Limb (tissue), 2 donors: Measurements from ENCODE around the gene STOML1.
"Not testable (repeated sequence)": the region's sequence is repeated elsewhere in the genome, so short reads cannot be mapped to it uniquely, and the experiment has no call there.

Source experiments
- DNase-seq, 2 donors: peaks; one replicate each; pipeline ENCODE4 v3.0.0-alpha.2; 2016; ENCODE audit errors: extremely low spot score in 2 of 2

The STOML1 gene

GRCh38 chr15:73965094-73965757, 26.9 kb downstream of the STOML1 start:
- peak in 1 of 2 donors; percentile 32 for DNase-seq

GRCh38 chr15:73964736-73965093, 27.4 kb downstream of the STOML1 start:
- DNase-seq: peak; percentile 62 to 83

- DNase-seq: no peak
Measured at GRCh38 chr15:73962433-73962832, 29.7 kb downstream of the STOML1 start.

GRCh38 chr15:73960472-73961070, 31.5 kb downstream of the STOML1 start:
- DNase-seq: not testable (repeated sequence)

GRCh38 chr15:73959801-73960200, 32.3 kb downstream of the STOML1 start:
- DNase-seq: peak in 1 of 2 donors; percentile 12

GRCh38 chr15:73959012-73959581, 33.0 kb downstream of the STOML1 start:
- peak; percentile 34 to 38 for DNase-seq

- DNase-seq: peak in 1 of 2 donors; percentile 7
Measured at GRCh38 chr15:73957785-73958184, 34.3 kb downstream of the STOML1 start.

- DNase-seq: peak in 1 of 2 donors; percentile 26
Measured at GRCh38 chr15:73957276-73957675, 34.8 kb downstream of the STOML1 start.

- DNase-seq: peak in 1 of 2 donors; percentile 34
Measured at GRCh38 chr15:73956743-73957135, 35.4 kb downstream of the STOML1 start.

- DNase-seq: peak in 1 of 2 donors; percentile 17
Measured at GRCh38 chr15:73955861-73956742, 36.0 kb downstream of the STOML1 start.

GRCh38 chr15:73955326-73955725, 36.8 kb downstream of the STOML1 start:
- peak in 1 of 2 donors; percentile 20 for DNase-seq

- DNase-seq: no peak
Measured at GRCh38 chr15:73954188-73955145, 37.6 kb downstream of the STOML1 start.

GRCh38 chr15:73952913-73953750, 39.0 kb downstream of the STOML1 start:
- DNase-seq: no peak

GRCh38 chr15:73952171-73952912, 39.8 kb downstream of the STOML1 start:
- no peak for DNase-seq

- peak in 1 of 2 donors; percentile 42 for DNase-seq
Measured at GRCh38 chr15:73951601-73952000, 40.5 kb downstream of the STOML1 start.

GRCh38 chr15:73950831-73951561, 41.1 kb downstream of the STOML1 start:
- peak; percentile 85 to 88 for DNase-seq

- no peak for DNase-seq
Measured at GRCh38 chr15:73950479-73950830, 41.6 kb downstream of the STOML1 start.

- DNase-seq: no peak
Measured at GRCh38 chr15:73949496-73949895, 42.6 kb downstream of the STOML1 start.
